Measurements from ENCODE around the gene STARD3. TPM values are rescaled to one million over a fixed set of nuclear protein-coding genes. Genes with fewer than 3 reads are reported as not detected.

The STARD3 gene
- total RNA-seq, 1 donor from 2014 or later, result 54.7 TPM

DNA sequence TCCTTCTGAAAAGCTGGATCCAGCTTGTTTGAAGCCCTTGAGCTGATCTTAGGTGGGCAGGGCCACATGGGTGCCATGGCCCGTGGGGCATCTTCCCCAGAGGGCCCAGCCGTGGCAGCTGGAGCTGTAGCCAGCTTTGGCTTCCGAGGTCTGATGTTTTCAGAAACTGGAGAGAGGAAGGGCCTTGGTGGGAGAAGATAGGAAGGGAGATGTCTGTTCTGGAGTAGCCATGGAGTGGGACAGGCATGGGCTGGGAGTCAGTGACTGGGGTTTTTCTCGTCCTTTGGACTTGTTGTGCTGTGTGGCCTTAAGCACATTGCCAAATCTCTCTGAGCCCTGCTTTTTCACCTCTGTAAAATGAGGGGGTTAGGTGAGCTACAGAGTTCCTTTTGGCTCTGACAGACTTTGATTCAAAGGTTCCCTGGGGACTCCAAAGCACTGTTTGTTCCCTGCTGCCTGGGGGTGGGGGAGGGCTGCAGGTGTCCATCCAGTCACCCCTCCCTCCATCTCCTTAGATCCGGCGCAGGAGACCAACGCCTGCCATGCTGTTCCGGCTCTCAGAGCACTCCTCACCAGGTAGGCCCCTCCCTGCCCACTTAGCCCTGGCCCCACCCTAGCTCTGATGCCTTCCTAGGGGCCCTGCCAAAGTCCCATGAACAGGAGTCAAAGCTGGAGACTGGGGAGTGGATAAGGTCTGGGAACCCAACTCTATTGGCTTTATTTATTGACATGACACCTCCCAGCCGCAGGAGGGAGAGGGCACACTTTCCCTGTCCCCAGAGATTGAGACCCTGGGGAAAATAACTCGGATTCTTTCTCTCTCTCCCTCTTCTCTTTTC, 8.1 kb upstream of the STARD3 start:
- no peaks in the 10 kb centered on the region for H3K36me3 Mint-ChIP-seq (ENCODE audit: low read depth)

DNA sequence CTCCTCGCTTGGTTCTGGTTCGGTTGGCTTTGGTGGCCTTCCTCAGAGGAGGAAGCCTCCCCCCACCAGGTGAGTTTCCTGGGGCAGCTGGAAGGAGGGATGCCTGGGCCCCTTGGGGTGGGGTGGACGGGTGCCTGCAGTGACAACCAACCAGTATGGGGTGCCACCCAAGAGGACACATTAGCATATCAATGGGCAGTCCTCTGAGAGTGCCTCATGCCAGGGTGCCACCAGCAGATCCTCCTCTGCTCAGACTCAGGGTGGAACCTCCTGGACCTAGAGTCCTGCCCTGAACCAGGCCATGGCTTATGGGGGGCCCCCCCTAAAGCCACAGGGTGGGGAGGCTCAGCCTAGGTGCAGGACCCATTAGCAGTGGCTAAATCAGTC, 7.5 kb upstream of the STARD3 start:
- peaks cover 14% of the 10 kb centered on the region for H3K4me1 Mint-ChIP-seq (ENCODE audit: low read depth)
- H3K4me3 Mint-ChIP-seq, result no peak overlapping the region
- no peaks in the 10 kb centered on the region for H3K36me3 Mint-ChIP-seq (ENCODE audit: low read depth)
- H3K9me3 Mint-ChIP-seq, result no peaks in the 10 kb centered on the region
- H3K27ac Mint-ChIP-seq, result no peak overlapping the region
- H3K27me3 Mint-ChIP-seq (ENCODE audit: insufficient read depth), result peaks cover 47% of the 10 kb centered on the region
- intact Hi-C loops (cut with micrococcal nuclease), result loop anchor here (10.0 kb wide), 1 partner anchor 425 kb away; the partner anchor contains the start of gene RPL19
- DNase-seq (ENCODE audit: low spot score), result no peak

More for the DNA sequence above, 8.1 kb upstream of the STARD3 start:
- Mint-ChIP-seq H3K9me3 (no peaks in the 10 kb centered on the region), H3K27ac (no peak overlapping the region), H3K4me1 (ENCODE audit: low read depth) (peaks cover 15% of the 10 kb centered on the region), H3K4me3 (no peak overlapping the region), H3K27me3 (ENCODE audit: insufficient read depth) (peaks cover 47% of the 10 kb centered on the region)
- no peak for DNase-seq (ENCODE audit: low spot score)
- intact Hi-C loops (cut with micrococcal nuclease), result loop anchor here (10.0 kb wide), 1 partner anchor 424 kb away; the partner anchor contains the start of gene RPL19

DNA sequence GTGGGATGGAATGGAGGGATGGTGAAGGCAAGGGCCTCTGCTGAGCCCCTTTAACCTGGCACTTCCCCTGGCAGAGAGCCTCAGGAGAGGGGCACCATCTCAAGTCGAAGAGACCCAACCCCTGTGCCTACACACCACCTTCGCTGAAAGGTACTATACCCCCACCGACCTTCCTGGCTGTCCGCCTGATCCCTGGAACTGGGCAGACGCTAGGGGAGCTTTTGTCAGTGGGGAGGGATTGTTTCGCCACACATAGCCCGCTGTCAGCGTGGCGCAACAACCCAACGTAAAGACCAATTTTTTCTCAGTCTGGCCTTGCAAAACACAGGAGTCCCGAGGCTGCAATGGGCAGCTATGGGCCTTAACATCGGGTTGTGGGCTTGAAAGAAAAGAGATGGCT, 7.0 kb upstream of the STARD3 start:
- no peak for DNase-seq (ENCODE audit: low spot score)
- intact Hi-C loops (cut with micrococcal nuclease), result loop anchor here (10.0 kb wide), 1 partner anchor 425 kb away; the partner anchor contains the start of gene RPL19
- no peak overlapping the region for H3K27ac Mint-ChIP-seq
- H3K36me3 Mint-ChIP-seq (ENCODE audit: low read depth), result no peaks in the 10 kb centered on the region
- no peak overlapping the region for H3K4me3 Mint-ChIP-seq
- H3K9me3 Mint-ChIP-seq, result no peaks in the 10 kb centered on the region
- H3K4me1 Mint-ChIP-seq (ENCODE audit: low read depth), result peaks cover 14% of the 10 kb centered on the region
- H3K27me3 Mint-ChIP-seq (ENCODE audit: insufficient read depth), result peaks cover 43% of the 10 kb centered on the region

DNA sequence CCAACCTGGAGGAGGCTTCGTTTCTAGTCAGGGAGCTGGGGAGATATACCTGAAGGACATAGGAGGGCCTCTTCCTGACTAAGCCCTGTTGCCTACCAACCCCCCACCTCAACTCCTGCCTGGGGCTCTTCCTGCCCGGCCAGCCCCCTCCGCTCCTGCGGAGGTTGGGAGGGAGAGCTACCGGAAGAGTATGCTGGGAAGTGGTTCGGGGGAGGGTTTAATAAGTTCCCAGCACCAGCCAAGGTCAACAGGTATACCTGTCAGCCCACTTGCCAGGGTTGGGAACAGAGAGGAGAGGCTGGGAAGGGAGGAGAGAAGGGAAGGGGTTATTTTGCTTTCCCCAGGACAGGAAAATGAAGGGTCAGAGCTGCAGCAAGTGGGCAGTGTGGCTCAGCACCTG, 5.5 kb upstream of the STARD3 start:
- no peaks in the 10 kb centered on the region for H3K36me3 Mint-ChIP-seq (ENCODE audit: low read depth)
- intact Hi-C loops (cut with micrococcal nuclease), result no loop called here
- H3K4me1 Mint-ChIP-seq (ENCODE audit: low read depth), result peaks cover 10% of the 10 kb centered on the region
- no peak for DNase-seq (ENCODE audit: low spot score)
- no peak overlapping the region for H3K4me3 Mint-ChIP-seq
- H3K9me3 Mint-ChIP-seq, result no peaks in the 10 kb centered on the region
- no peak overlapping the region for H3K27ac Mint-ChIP-seq
- H3K27me3 Mint-ChIP-seq (ENCODE audit: insufficient read depth), result peaks cover 28% of the 10 kb centered on the region

DNA sequence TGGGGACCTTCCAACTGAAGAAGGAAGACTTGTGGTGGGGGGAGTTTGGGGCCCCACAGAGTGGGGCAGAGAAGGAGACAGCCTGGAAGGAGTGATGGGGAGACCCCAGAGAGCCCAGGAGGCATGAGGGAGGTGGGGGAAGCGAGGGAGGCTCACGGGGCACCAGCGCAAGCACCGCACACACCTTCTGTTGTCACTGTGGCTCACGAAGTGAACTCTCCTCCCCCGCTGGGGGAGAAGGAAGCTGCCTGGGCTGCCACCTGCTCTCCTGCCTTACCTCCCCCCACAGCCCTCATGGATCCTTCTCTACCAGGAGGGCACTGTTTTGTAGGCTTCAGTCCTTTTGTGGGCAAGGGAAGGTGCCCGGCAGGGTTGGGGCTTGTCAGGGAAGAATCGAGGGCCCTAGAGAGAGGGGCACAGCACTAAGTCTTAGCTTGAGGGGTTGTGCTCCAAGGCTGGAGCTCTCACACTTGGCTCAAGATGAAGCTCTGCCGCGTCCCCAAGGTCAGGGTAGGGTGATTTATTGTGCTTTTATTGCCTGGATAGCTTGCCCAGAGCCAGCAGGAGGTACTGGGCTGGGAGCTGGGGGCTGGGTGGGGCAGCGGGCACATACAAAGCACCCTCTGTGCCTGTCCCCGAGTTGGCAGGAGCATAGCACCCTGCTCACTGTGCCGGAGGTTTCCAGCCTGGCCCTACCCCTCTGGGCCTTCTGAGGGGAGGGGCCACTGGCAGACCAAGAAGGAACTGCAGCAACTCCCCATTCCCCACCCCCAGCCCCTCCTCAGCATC, 4.6 kb upstream of the STARD3 start:
- intact Hi-C loops (cut with micrococcal nuclease), result no loop called here
- Mint-ChIP-seq H3K27ac (no peak overlapping the region), H3K4me3 (no peak overlapping the region), H3K9me3 (no peaks in the 10 kb centered on the region), H3K4me1 (ENCODE audit: low read depth) (peaks cover 9% of the 10 kb centered on the region), H3K36me3 (ENCODE audit: low read depth) (no peaks in the 10 kb centered on the region), H3K27me3 (ENCODE audit: insufficient read depth) (peaks cover 23% of the 10 kb centered on the region)
- no peak for DNase-seq (ENCODE audit: low spot score)

DNA sequence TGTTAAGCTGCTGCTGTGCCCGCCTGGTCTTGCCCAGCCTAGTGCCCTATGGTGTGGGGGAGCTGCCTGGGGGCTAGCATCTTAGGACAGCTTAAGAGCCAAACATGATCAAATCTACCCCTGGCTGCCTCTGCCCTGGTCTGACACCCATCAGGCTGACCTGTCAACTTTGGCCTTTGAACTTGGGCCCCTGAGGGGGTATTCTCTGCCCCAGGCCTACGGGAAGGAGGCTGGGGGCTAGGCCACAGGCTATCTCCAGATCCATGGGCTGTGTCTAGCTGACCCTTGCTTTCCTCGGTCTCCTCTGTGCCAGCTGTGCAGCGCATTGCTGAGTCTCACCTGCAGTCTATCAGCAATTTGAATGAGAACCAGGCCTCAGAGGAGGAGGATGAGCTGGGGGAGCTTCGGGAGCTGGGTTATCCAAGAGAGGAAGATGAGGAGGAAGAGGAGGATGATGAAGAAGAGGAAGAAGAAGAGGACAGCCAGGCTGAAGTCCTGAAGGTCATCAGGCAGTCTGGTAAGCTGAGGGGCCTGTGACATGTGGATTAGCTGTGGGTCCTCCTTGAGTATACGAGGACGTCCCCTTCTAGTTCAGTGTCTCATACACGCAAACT, 3.3 kb upstream of the STARD3 start:
- Mint-ChIP-seq H3K9me3 (no peaks in the 10 kb centered on the region), H3K27ac (no peak overlapping the region), H3K4me1 (ENCODE audit: low read depth) (peaks cover 22% of the 10 kb centered on the region), H3K36me3 (ENCODE audit: low read depth) (peaks cover 6% of the 10 kb centered on the region), H3K27me3 (ENCODE audit: insufficient read depth) (peaks cover 16% of the 10 kb centered on the region), H3K4me3 (no peak overlapping the region)
- no peak for DNase-seq (ENCODE audit: low spot score)
- intact Hi-C loops (cut with micrococcal nuclease), result loop anchor here (1.0 kb wide), 1 partner anchor 10 kb away; no protein-coding TSS in a partner anchor

DNA sequence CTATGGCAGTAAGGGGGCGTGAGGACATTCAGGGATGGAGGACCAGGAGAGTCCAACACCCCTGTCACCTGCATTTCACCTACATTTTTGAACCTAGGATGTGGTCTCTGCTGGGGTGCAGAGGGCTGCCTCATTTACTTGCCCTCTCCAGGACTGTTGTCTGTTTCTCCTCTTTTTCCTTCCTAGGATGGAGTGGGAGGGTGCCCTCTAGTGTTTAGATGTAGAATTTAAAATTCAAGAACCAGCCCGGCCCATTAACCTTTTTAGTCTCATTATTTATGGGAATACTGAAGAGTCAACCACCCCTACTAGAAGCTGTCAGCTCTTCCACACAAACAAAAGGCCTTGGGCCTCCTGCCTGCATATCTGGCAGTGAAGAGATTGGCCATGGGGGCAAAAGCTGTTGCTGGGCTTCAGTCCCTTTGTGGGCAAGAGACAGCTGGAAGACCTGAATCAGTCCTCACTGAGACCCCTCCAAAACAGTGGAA, 2.5 kb upstream of the STARD3 start:
- H3K27ac Mint-ChIP-seq, result no peak overlapping the region
- H3K27me3 Mint-ChIP-seq (ENCODE audit: insufficient read depth), result peaks cover 12% of the 10 kb centered on the region
- H3K4me3 Mint-ChIP-seq, result no peak overlapping the region
- no peaks in the 10 kb centered on the region for H3K9me3 Mint-ChIP-seq
- H3K4me1 Mint-ChIP-seq (ENCODE audit: low read depth), result peaks cover 29% of the 10 kb centered on the region
- peaks cover 7% of the 10 kb centered on the region for H3K36me3 Mint-ChIP-seq (ENCODE audit: low read depth)
- intact Hi-C loops (cut with micrococcal nuclease), result loop anchor here (1.0 kb wide), 1 partner anchor 11 kb away; no protein-coding TSS in a partner anchor
- DNase-seq (ENCODE audit: low spot score), result peak; percentile 6

DNA sequence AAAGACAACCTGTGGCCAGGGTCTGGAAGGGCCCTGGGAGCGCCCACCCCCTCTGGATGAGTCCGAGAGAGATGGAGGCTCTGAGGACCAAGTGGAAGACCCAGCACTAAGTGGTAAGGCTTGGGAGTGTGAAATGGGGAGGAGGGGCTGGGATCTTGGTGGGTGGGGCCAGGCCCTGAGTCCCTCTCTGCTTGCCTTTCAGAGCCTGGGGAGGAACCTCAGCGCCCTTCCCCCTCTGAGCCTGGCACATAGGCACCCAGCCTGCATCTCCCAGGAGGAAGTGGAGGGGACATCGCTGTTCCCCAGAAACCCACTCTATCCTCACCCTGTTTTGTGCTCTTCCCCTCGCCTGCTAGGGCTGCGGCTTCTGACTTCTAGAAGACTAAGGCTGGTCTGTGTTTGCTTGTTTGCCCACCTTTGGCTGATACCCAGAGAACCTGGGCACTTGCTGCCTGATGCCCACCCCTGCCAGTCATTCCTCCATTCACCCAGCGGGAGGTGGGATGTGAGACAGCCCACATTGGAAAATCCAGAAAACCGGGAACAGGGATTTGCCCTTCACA, 1.2 kb upstream of the STARD3 start:
- peaks cover 35% of the 10 kb centered on the region for H3K4me1 Mint-ChIP-seq (ENCODE audit: low read depth)
- H3K27ac Mint-ChIP-seq, result no peak overlapping the region
- no peak for DNase-seq (ENCODE audit: low spot score)
- intact Hi-C loops (cut with micrococcal nuclease), result loop anchor here (5.0 kb wide), 3 partner anchors 173 to 347 kb away; partner anchors contain the start of genes CDK12, IKZF3 and PSMD3
- peaks cover 7% of the 10 kb centered on the region for H3K36me3 Mint-ChIP-seq (ENCODE audit: low read depth)
- peaks cover 10% of the 10 kb centered on the region for H3K27me3 Mint-ChIP-seq (ENCODE audit: insufficient read depth)
- H3K4me3 Mint-ChIP-seq, result peak overlapping the region; percentile 94
- H3K9me3 Mint-ChIP-seq, result no peaks in the 10 kb centered on the region

DNA sequence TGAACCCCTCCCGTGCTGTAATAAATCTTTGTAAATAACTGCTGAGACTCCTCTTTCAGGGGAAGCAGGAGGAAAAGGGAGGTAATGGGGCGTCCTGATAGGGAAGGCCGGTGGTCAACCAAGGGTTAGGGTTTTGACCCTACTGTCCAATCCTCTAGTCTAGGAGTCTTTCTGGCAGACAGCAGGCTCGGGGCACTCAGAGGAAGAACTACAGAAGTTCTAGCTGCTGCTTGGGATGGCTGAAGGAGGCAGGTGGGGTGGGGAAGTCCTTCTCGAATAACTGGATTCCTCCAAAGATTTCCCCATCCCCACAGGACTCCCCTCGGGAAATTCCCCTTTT, 387 bp upstream of the STARD3 start:
- no peak for DNase-seq (ENCODE audit: low spot score)
- no peaks in the 10 kb centered on the region for H3K9me3 Mint-ChIP-seq
- peak overlapping the region; percentile 94 for H3K4me3 Mint-ChIP-seq
- peaks cover 7% of the 10 kb centered on the region for H3K36me3 Mint-ChIP-seq (ENCODE audit: low read depth)
- intact Hi-C loops (cut with micrococcal nuclease), result loop anchor here (5.0 kb wide), 3 partner anchors 174 to 346 kb away; partner anchors contain the start of genes CDK12, IKZF3 and PSMD3
- H3K27me3 Mint-ChIP-seq (ENCODE audit: insufficient read depth), result peaks cover 7% of the 10 kb centered on the region
- H3K4me1 Mint-ChIP-seq (ENCODE audit: low read depth), result peaks cover 32% of the 10 kb centered on the region
- H3K27ac Mint-ChIP-seq, result peak overlapping the region; percentile 40

DNA sequence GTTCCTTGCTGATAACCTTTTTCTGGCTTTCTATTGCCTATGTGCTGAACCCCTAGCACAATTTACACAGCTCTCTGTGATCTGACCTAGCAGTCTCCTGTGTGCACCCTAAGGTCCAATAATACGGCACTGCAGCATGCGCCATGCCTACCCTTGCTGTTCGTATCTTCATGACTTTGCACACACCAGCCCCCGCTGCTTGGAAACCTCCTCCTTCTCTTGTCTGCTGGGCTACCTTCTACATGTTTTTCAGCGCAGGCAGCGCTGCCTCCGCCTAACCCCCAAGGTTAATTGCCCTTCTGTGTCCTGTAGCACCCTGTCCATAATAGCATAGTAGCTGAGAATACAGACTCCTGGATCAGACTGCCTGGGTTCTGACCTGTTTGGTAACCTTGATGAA, 1.4 kb downstream of the STARD3 start:
- DNase-seq (ENCODE audit: low spot score), result no peak
- peak overlapping the region; percentile 85 for H3K27ac Mint-ChIP-seq
- H3K4me1 Mint-ChIP-seq (ENCODE audit: low read depth), result peaks cover 46% of the 10 kb centered on the region
- H3K36me3 Mint-ChIP-seq (ENCODE audit: low read depth), result peaks cover 11% of the 10 kb centered on the region
- H3K27me3 Mint-ChIP-seq (ENCODE audit: insufficient read depth), result no peaks in the 10 kb centered on the region
- peak overlapping the region; percentile 94 for H3K4me3 Mint-ChIP-seq
- intact Hi-C loops (cut with micrococcal nuclease), result loop anchor here (5.0 kb wide), 3 partner anchors 176 to 344 kb away; partner anchors contain the start of genes CDK12, IKZF3 and PSMD3
- no peaks in the 10 kb centered on the region for H3K9me3 Mint-ChIP-seq

DNA sequence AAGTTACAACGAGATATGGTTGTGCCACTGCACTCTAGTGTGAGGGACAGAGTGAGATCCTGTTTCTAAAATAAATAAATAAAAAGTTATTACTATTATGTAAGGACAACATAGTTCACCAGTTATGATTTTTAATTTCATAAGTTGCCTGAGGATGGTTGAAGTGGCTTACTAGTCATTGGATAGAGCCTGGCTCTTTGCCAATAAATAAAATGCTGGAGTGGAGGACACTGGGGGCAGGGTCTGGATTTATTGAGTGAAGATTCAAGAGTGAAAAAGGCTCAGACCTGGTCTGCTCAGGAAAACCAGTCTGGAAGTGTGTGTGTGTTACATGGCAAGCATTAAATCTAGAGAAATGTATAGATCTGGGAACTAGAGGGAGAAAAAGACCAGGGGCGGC, 2.1 kb downstream of the STARD3 start:
- intact Hi-C loops (cut with micrococcal nuclease), result loop anchor here (5.0 kb wide), 3 partner anchors 177 to 343 kb away; partner anchors contain the start of genes CDK12, IKZF3 and PSMD3
- no peak overlapping the region for H3K4me3 Mint-ChIP-seq
- peaks cover 13% of the 10 kb centered on the region for H3K36me3 Mint-ChIP-seq (ENCODE audit: low read depth)
- no peak for DNase-seq (ENCODE audit: low spot score)
- no peaks in the 10 kb centered on the region for H3K9me3 Mint-ChIP-seq
- H3K27me3 Mint-ChIP-seq (ENCODE audit: insufficient read depth), result no peaks in the 10 kb centered on the region
- H3K4me1 Mint-ChIP-seq (ENCODE audit: low read depth), result peaks cover 53% of the 10 kb centered on the region
- H3K27ac Mint-ChIP-seq, result no peak overlapping the region

Data from activated T-helper 1 cell treated with anti-CD3 and anti-CD28 coated beads, Interleukin-12 subunit alpha, Interleukin-12 subunit beta, Interleukin-2, Interleukin-4 antibody, amounts not matched to agents 30 ng/mL and 10 ng/mL and 1 ng/mL, durations not matched to agents 14 hours and 24 hours and 36 hours (primary cell).